Adrenal gland (tissue), 12 donors: ENCODE data around the gene BMERB1. TPM values are rescaled to one million over a fixed set of nuclear protein-coding genes. Genes with fewer than 3 reads are reported as not detected.
"Not testable (repeated sequence)": the region's sequence is repeated elsewhere in the genome, so short reads cannot be mapped to it uniquely, and the experiment has no call there.

Experiments used
- DNase-seq, 7 donors: peaks; one replicate each; pipeline ENCODE4 v3.0.0-alpha.2; 2019 to 2020
- H3K27ac ChIP-seq, 5 donors: fragments of 200-600 bp; sonication (generic) in 4 of 5; 1 replicate in 3 of 5; 2 replicates in 2 of 5; pipeline versions ENCODE4 v1.5.1 to v1.8.0; 2016 to 2020; ENCODE audit warnings: mild to moderate bottlenecking in 1 of 5
- H3K27me3 ChIP-seq: fragments of 200-600 bp; 2 replicates; pipeline ENCODE4 v1.8.0; 2021
- H3K36me3 ChIP-seq, 2 donors: fragments of 200-600 bp; replicated peaks in 1 of 2; 1 replicate in 1 of 2; 2 replicates in 1 of 2; pipeline versions ENCODE4 v1.5.1 to v1.8.0; 2018 to 2022
- H3K4me1 ChIP-seq, 2 donors: fragments of 200-600 bp; replicated peaks in 1 of 2; 1 replicate in 1 of 2; 2 replicates in 1 of 2; pipeline versions ENCODE4 v1.5.1 to v1.8.0; 2018 to 2021
- H3K4me3 ChIP-seq, 4 donors: fragments of 200-600 bp; sonication (generic) in 3 of 4; one replicate each; pipeline ENCODE4 v1.5.1; 2016 to 2018
- H3K9me3 ChIP-seq, 3 donors: fragments of 200-600 bp; sonication (generic) in 1 of 3; replicated peaks in 1 of 3; 1 replicate in 2 of 3; 2 replicates in 1 of 3; pipeline versions ENCODE4 v1.5.1 to v1.8.0; 2016 to 2021
- CTCF ChIP-seq, 6 experiments: fragments of 450-650 bp in 4 of 6; fragments of 200-600 bp in 2 of 6; sonication (generic) in 1 of 6; IDR thresholded peaks; 1 replicate in 5 of 6; 2 replicates in 1 of 6; pipeline versions ENCODE4 v1.5.1 to v1.8.0; 2016 to 2021; ENCODE audit warnings: antibody characterized with exemption in 6 of 6, mild to moderate bottlenecking in 2 of 6, moderate library complexity in 1 of 6
- POLR2A ChIP-seq, 2 donors: fragments of 450-650 bp; IDR thresholded peaks; one replicate each; pipeline ENCODE4 v1.6.1; 2017; ENCODE audit warnings: antibody characterized with exemption in 2 of 2, mild to moderate bottlenecking in 2 of 2, moderate library complexity in 1 of 2
- WGBS, 4 donors: extraction: QIAGEN DNeasy Blood & Tissue Kit in 2 of 4; methylation state at CpG; one replicate each; pipeline versions ENCODE4 v1.1.5 to v1.1.7; 2013 to 2017; 5-methylcytosine and 5-hydroxymethylcytosine counted together
- intact Hi-C, 2 donors: fragments of 100-400 bp; cut with DNase I; formaldehyde crosslinking; loops; one replicate each; pipeline versions ENCODE4 v1.14.1 to v1.15.0; 2022 to 2023
- polyA plus RNA-seq, 3 donors: library from polyadenylated mRNA; stranded (reverse); fragments of 200-250 nt in 2 of 3; fragments of 350-450 nt in 1 of 3; fragmentation: Illumina TruSeq in 1 of 3; extraction: RNeasy Lipid Tissue Mini Kit (QIAGEN cat#74804) in 1 of 3; gene quantifications; one replicate each; pipeline ENCODE4 v1.2.3, GENCODE V29; 2013 to 2014
- total RNA-seq, 9 donors: library from RNA; depleted of rRNA in 4 of 9; stranded (reverse); fragments of >200 nt in 4 of 9; fragments of 120-200 nt in 1 of 9; fragmentation: NEBNext Ultra II Directional in 1 of 9; extraction: Animal tissue kit (Norgen Biotek cat#: 25700) in 1 of 9; gene quantifications; one replicate each; pipeline versions ENCODE4 v1.1.0 to v1.2.4, GENCODE V29; 2013 to 2023
- donor health status: healthy with polysubstance abuse.
- donor health status: Bipolar disorder and iron deficiency.
- donor health status: DM: yes; HTN: yes; CAD: no.
- donor health status: DM: no; HTN: no; CAD: no.
- donor health status: DM: no; HTN: no; CAD: no.
- donor health status: DM: yes; HTN: yes; CAD: no.

BMERB1 gene
- total and polyA plus RNA-seq, 12 donors = 9.8 to 56.0 (median 18.7) TPM

GRCh38 chr16:15567823-15568222 lies 133.4 kb downstream of the BMERB1 start:
- DNase-seq = no peak
- intact Hi-C loops = no loop called here
- Histone ChIP-seq H3K4me3 (no peak overlapping the region), H3K36me3 (no peaks in the 10 kb centered on the region), H3K4me1 (no peaks in the 10 kb centered on the region), H3K27ac (no peak overlapping the region), H3K27me3 (no peaks in the 10 kb centered on the region), H3K9me3 (no peaks in the 10 kb centered on the region)
- 90 to 96% (median 95%) methylated on average over 4 to 5 of the region's 5 CpGs for WGBS, 4 donors
- TF ChIP-seq POLR2A (IDR thresholded peaks at IDR 0.05) (no peak), CTCF (IDR thresholded peaks at IDR 0.05) (no peak)

- H3K4me3 ChIP-seq, DNase-seq, H3K36me3 ChIP-seq, H3K27ac ChIP-seq, intact Hi-C loops, H3K9me3 ChIP-seq, H3K27me3 ChIP-seq, H3K4me1 ChIP-seq: not testable (repeated sequence)
- 61 to 77% (median 76%) methylated on average over 4 of the region's 4 CpGs for WGBS, 4 donors
These were observed 136.3 kb downstream of the BMERB1 start for GRCh38 chr16:15570666-15571065.

- no peak for DNase-seq
- H3K4me3 ChIP-seq = no peak overlapping the region
- no peak overlapping the region for H3K27ac ChIP-seq
- 76 to 88% (median 80%) methylated on average over 6 of the region's 6 CpGs for WGBS, 4 donors
- intact Hi-C loops = no loop called here
- H3K27me3 ChIP-seq = no peaks in the 10 kb centered on the region
- H3K36me3 ChIP-seq = no peaks in the 10 kb centered on the region
- H3K4me1 ChIP-seq = no peaks in the 10 kb centered on the region
- no peaks in the 10 kb centered on the region for H3K9me3 ChIP-seq
- TF ChIP-seq CTCF (IDR thresholded peaks at IDR 0.05) (no peak), POLR2A (IDR thresholded peaks at IDR 0.05) (no peak)
These were observed 137.2 kb downstream of the BMERB1 start for GRCh38 chr16:15571557-15571956.

GRCh38 chr16:15572329-15573001 lies 138.1 kb downstream of the BMERB1 start:
- Histone ChIP-seq H3K4me1 (no peaks in the 10 kb centered on the region), H3K36me3 (no peaks in the 10 kb centered on the region), H3K9me3 (no peaks in the 10 kb centered on the region), H3K27me3 (no peaks in the 10 kb centered on the region), H3K4me3 (no peak overlapping the region), H3K27ac (no peak overlapping the region)
- WGBS, 4 donors = 56 to 76% (median 71%) methylated on average over 9 of the region's 9 CpGs
- no peak for DNase-seq
- intact Hi-C loops = no loop called here
- no peak for TF ChIP-seq POLR2A (IDR thresholded peaks at IDR 0.05)
- no peak for TF ChIP-seq CTCF (IDR thresholded peaks at IDR 0.05)

- H3K36me3 ChIP-seq = no peaks in the 10 kb centered on the region
- intact Hi-C loops = no loop called here
- no peak overlapping the region for H3K4me3 ChIP-seq
- no peaks in the 10 kb centered on the region for H3K9me3 ChIP-seq
- no peak for DNase-seq
- TF ChIP-seq POLR2A (IDR thresholded peaks at IDR 0.05) (no peak), CTCF (IDR thresholded peaks at IDR 0.05) (no peak)
- H3K27ac ChIP-seq = no peak overlapping the region
- no peaks in the 10 kb centered on the region for H3K27me3 ChIP-seq
- no peaks in the 10 kb centered on the region for H3K4me1 ChIP-seq
- WGBS, 4 donors = 75 to 78% (median 76%) methylated on average over 7 of the region's 7 CpGs
These were observed 139.0 kb downstream of the BMERB1 start for GRCh38 chr16:15573274-15573895.

GRCh38 chr16:15573896-15574613 lies 139.7 kb downstream of the BMERB1 start:
- intact Hi-C loops, DNase-seq, H3K4me3 ChIP-seq, H3K9me3 ChIP-seq, H3K27me3 ChIP-seq, H3K36me3 ChIP-seq, H3K27ac ChIP-seq, H3K4me1 ChIP-seq: not testable (repeated sequence)
- WGBS, 4 donors = 92 to 97% (median 93%) methylated on average over 11 of the region's 11 CpGs
